Measurements from ENCODE around the gene REM2. TPM values are rescaled to one million over a fixed set of nuclear protein-coding genes. Genes with fewer than 3 reads are reported as not detected.
"Not testable (repeated sequence)": the region's sequence is repeated elsewhere in the genome, so short reads cannot be mapped to it uniquely, and the experiment has no call there.

REM2 gene
- total RNA-seq, 1 donor from 2014 or later, result 1.4 TPM

DNA sequence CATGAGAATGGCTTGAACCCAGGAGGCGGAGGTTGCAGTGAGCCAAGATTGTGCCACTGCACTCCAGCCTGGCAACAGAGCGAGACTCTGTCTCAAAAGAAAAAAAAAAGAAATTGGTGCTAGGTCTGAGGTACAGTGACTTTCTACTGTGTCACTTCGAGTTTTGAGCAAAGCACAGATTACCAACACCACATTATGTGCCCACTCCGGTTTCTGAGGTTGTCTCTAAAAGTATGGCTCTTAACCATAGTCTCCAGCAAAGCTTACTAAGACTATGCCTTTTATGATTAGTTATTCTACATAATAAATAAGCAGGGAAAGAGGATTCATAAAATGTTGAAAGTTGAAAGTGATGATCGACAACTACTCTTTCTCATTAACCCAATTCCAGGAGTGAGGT, 27.9 kb downstream of the REM2 start:
- intact Hi-C loops (cut with micrococcal nuclease), result no loop called here
- H3K9me3 Mint-ChIP-seq, result no peaks in the 10 kb centered on the region
- CTCF ChIA-PET, result no interaction called here

DNA sequence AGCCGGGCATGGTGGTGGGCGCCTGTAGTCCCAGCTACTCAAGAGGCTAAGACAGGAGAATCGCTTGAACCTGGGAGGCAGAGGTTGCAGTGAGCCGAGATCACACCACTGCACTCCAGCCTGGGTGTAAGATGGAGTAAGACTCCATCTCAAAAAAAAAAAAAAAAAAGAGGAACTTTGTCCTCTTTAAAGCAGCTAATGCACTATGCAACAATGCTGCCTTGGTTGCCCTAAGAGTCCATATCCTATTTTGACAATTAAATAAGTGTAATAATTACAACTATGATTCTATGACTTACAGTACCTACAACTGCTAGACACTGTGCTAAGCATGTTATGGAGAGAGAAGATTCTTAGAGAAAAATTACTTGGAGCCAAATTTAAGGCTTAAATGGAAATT, 31.8 kb downstream of the REM2 start:
- H3K4me1 Mint-ChIP-seq, result peaks cover 62% of the 10 kb centered on the region
- DNase-seq; H3K9me3 Mint-ChIP-seq; CTCF ChIA-PET; H3K27me3 Mint-ChIP-seq; H3K4me3 Mint-ChIP-seq; H3K27ac Mint-ChIP-seq; ATAC-seq (ENCODE audit: low read depth): not testable (repeated sequence)
- intact Hi-C loops (cut with micrococcal nuclease), result loop anchor here (5.0 kb wide), 1 partner anchor 148 kb away; the partner anchor contains the start of gene OXA1L
- H3K36me3 Mint-ChIP-seq (ENCODE audit: low read depth), result peaks cover 62% of the 10 kb centered on the region
- POLR2A ChIA-PET, result interaction anchor here (0.6 to 7.0 kb wide), 5 partner anchors 15 to 1626 kb away, joined by 3 to 74 read pairs (median 4); partner anchors contain the start of genes PRMT5 and REM2

More for the DNA sequence above, 27.9 kb downstream of the REM2 start:
- TF ChIP-seq, protein P1, sequence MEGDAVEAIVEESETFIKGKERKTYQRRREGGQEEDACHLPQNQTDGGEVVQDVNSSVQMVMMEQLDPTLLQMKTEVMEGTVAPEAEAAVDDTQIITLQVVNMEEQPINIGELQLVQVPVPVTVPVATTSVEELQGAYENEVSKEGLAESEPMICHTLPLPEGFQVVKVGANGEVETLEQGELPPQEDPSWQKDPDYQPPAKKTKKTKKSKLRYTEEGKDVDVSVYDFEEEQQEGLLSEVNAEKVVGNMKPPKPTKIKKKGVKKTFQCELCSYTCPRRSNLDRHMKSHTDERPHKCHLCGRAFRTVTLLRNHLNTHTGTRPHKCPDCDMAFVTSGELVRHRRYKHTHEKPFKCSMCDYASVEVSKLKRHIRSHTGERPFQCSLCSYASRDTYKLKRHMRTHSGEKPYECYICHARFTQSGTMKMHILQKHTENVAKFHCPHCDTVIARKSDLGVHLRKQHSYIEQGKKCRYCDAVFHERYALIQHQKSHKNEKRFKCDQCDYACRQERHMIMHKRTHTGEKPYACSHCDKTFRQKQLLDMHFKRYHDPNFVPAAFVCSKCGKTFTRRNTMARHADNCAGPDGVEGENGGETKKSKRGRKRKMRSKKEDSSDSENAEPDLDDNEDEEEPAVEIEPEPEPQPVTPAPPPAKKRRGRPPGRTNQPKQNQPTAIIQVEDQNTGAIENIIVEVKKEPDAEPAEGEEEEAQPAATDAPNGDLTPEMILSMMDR (IDR thresholded peaks at IDR 0.05), result no peak
- peaks cover 60% of the 10 kb centered on the region for H3K36me3 Mint-ChIP-seq (ENCODE audit: low read depth)
- H3K27me3 Mint-ChIP-seq, result no peaks in the 10 kb centered on the region
- POLR2A ChIA-PET, result interaction anchor here (0.6 to 1.4 kb wide), 2 partner anchors 23 to 24 kb away, joined by 5 to 7 read pairs; no protein-coding TSS in a partner anchor
- peaks cover 29% of the 10 kb centered on the region for H3K4me1 Mint-ChIP-seq
- H3K4me3 Mint-ChIP-seq, result no peak overlapping the region
- no peak for DNase-seq
- H3K27ac Mint-ChIP-seq, result no peak overlapping the region
- ATAC-seq (ENCODE audit: low read depth), result no peak

DNA sequence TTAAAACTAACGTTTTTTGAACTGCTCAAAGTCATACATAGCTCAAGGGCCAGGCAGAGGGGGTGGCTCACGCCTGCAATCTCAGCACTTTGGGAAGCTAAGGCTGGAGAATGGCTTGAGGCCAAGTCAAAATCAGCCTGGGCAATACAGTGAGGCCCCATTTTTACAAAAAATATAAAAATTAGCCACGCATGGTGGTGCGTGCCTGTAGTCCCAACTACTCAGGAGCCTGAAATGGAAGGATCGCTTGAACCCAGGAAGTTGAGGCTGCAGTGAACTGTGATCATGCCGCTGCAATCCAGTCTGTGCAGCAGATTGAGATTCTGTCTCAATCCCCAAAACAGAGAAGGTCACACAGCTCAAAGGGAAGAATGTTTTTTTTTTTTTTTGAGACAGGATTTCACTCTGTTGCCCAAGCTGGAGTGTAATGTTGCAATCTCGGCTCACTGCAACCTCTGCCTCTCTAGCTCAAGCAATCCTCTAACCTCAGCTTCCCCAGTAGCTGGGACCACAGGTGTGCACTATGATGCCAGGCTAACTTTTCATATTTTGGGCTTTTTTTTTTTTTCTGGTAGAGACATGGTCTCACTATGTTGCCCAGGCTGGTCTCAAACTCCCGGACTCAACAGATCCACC, 33.0 kb downstream of the REM2 start:
- intact Hi-C loops (cut with micrococcal nuclease), result loop anchor here (5.0 kb wide), 1 partner anchor 149 kb away; the partner anchor contains the start of gene OXA1L
- ATAC-seq (ENCODE audit: low read depth), result no peak
- H3K27me3 Mint-ChIP-seq, result no peaks in the 10 kb centered on the region
- CTCF ChIA-PET, result interaction anchor here (1.7 kb wide), 1 partner anchor 346 kb away, joined by 4 read pairs; no protein-coding TSS in a partner anchor
- POLR2A ChIA-PET, result interaction anchor here (0.6 to 7.0 kb wide), 6 partner anchors 14 to 1104 kb away, joined by 3 to 74 read pairs (median 4); partner anchors contain the start of genes PRMT5 and REM2
- no peak overlapping the region for H3K27ac Mint-ChIP-seq
- H3K4me3 Mint-ChIP-seq, result no peak overlapping the region
- TF ChIP-seq, protein P1 (IDR thresholded peaks at IDR 0.05), result no peak
- DNase-seq, result no peak
- H3K36me3 Mint-ChIP-seq (ENCODE audit: low read depth), result peaks cover 67% of the 10 kb centered on the region
- H3K9me3 Mint-ChIP-seq, result no peaks in the 10 kb centered on the region
- peaks cover 65% of the 10 kb centered on the region for H3K4me1 Mint-ChIP-seq

DNA sequence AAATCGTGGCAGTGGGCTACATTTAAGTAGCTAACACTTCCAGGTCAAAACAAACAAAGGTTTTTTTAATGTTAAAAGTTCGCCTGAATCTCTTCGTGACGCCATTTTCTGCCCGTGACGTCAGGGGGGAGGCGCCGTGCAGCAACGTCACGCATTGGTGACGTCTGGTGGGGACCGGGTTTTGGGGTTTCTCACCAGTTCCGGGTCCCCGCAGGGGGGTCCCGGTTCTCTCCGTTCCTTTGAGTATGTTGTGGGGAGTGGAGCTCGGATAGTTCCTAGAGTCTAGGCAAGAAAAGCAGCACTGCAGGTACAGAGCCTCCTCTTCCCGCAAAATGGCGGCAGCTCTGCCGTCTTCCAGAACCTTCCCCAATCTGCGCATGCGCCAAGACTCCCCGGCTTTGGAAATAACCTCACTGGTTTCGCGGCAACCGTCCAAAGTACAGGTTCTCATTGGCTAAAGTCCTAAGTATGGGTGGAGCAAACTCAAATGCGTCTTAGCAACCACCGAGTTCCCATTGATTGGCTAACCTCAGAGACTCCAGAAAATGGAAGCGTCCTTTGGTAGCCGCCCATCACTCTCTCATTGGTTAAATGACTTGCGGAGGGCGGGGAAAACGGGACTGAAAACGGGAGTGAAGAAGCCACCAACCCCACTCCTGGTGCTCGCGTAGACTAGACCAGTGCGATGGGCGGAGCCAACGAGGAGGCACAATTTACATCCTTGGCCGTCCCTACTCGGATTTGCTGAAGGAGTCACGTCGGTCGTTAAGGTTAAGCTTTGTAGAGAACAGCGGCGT, 36.0 kb downstream of the REM2 start, which contains the start of gene RBM23:
Gene RBM23 (minus strand): TSS at position 346 of the 797 bp plus-strand sequence.
- peak within 1 kb of the TSS; percentile 99 for H3K4me3 Mint-ChIP-seq
- no peaks in the 10 kb centered on the region for H3K27me3 Mint-ChIP-seq
- TF ChIP-seq, protein P1 (IDR thresholded peaks at IDR 0.05), result no peak
- H3K9me3 Mint-ChIP-seq, result no peaks in the 10 kb centered on the region
- ChIA-PET POLR2A (interaction anchor here (0.6 to 7.0 kb wide), 29 partner anchors 8 to 1648 kb away, joined by 3 to 74 read pairs (median 4); partner anchors contain the start of genes ABHD4, ACIN1, AJUBA and C14orf119), CTCF (interaction anchor here (0.6 to 4.1 kb wide), 9 partner anchors 8 to 349 kb away, joined by 3 to 19 read pairs (median 3); partner anchors contain the start of genes DAD1 and PRMT5)
- peak within 1 kb of the TSS; percentile 100 for H3K27ac Mint-ChIP-seq
- peaks cover 74% of the 10 kb centered on the region for H3K36me3 Mint-ChIP-seq (ENCODE audit: low read depth)
- DNase-seq (peak; percentile 94), ATAC-seq (ENCODE audit: low read depth) (peak; percentile 94)
- intact Hi-C loops (cut with micrococcal nuclease), result loop anchor here (1.0 to 5.0 kb wide), 10 partner anchors 10 to 402 kb away; partner anchors contain the start of genes ACIN1, C14orf119, DAD1 and HAUS4
- peaks cover 53% of the 10 kb centered on the region for H3K4me1 Mint-ChIP-seq

DNA sequence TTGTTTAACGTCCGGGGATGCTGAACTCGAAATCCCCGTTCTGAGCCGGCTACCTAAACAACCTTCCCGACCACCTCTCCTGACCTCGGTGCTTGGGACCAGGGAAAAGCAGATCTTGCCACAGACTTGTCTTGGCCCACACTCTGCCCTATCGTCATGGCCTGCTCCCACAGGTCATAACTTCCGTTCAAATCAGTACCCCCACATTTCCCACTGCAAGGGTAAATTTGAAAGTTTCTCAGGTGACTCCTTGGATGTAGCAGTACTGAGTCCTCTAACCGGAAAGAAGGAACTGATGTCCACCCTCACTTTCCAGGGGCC, 36.5 kb downstream of the REM2 start:
- H3K27me3 Mint-ChIP-seq, result no peaks in the 10 kb centered on the region
- no peak for DNase-seq
- ATAC-seq (ENCODE audit: low read depth), result peak; percentile 1
- H3K27ac Mint-ChIP-seq, result peak overlapping the region; percentile 100
- intact Hi-C loops (cut with micrococcal nuclease), result loop anchor here (1.0 to 5.0 kb wide), 10 partner anchors 10 to 402 kb away; partner anchors contain the start of genes ACIN1, C14orf119, DAD1 and HAUS4
- H3K4me1 Mint-ChIP-seq, result peaks cover 51% of the 10 kb centered on the region
- ChIA-PET CTCF (interaction anchor here (0.7 to 4.1 kb wide), 5 partner anchors 8 to 349 kb away, joined by 3 to 19 read pairs (median 3); partner anchors contain the start of gene PRMT5), POLR2A (interaction anchor here (0.6 to 7.0 kb wide), 20 partner anchors 8 to 1649 kb away, joined by 3 to 74 read pairs (median 6); partner anchors contain the start of genes ABHD4, ACIN1, AJUBA and C14orf119)
- H3K4me3 Mint-ChIP-seq, result peak overlapping the region; percentile 99
- peaks cover 77% of the 10 kb centered on the region for H3K36me3 Mint-ChIP-seq (ENCODE audit: low read depth)
- H3K9me3 Mint-ChIP-seq, result no peaks in the 10 kb centered on the region
- TF ChIP-seq, protein P1 (IDR thresholded peaks at IDR 0.05), result no peak

Data from activated B cell treated with CpG ODN at 0.5 μM for 24 hours (primary cell).